Brain microvascular endothelial cell (primary cell): ENCODE measurements around the gene TMCO1.
"Not testable (repeated sequence)": the region's sequence is repeated elsewhere in the genome, so short reads cannot be mapped to it uniquely, and the experiment has no call there.

Experiments
- DNase-seq: peaks from one replicate; pipeline ENCODE4 v3.0.0-alpha.2; 2020
- H3K27ac ChIP-seq: fragments of 250-450 bp; sonication (Bioruptor Pico); 2 replicates; pipeline ENCODE4 v1.5.1; 2020; ENCODE audit warnings: mild to moderate bottlenecking, moderate library complexity
- H3K27me3 ChIP-seq: fragments of 250-450 bp; sonication (Bioruptor Pico); replicated peaks from 2 replicates; pipeline ENCODE4 v1.5.1; 2020; ENCODE audit warnings: mild to moderate bottlenecking
- H3K36me3 ChIP-seq: fragments of 250-450 bp; sonication (Bioruptor Pico); replicated peaks from 2 replicates; pipeline ENCODE4 v1.5.1; 2020; ENCODE audit warnings: mild to moderate bottlenecking
- H3K4me3 ChIP-seq: 2 replicates; pipeline ENCODE4 v1.5.1; 2011; ENCODE audit warnings: low read depth, mild to moderate bottlenecking, control low read depth, low read length, moderate library complexity
- CTCF ChIP-seq: IDR thresholded peaks from 2 replicates; pipeline ENCODE4 v1.5.1; 2011; ENCODE audit warnings: low read depth, mild to moderate bottlenecking, moderate library complexity, low read length, control low read depth, inconsistent platforms; ENCODE audit errors: missing control alignments
- in situ Hi-C: cut with HindIII; loops from 2 replicates; pipeline ENCODE4 v1.10.0; 2017; ENCODE audit warnings: low sequenced_read_pairs, low pct_ligation_motif_present

Gene TMCO1

DNA sequence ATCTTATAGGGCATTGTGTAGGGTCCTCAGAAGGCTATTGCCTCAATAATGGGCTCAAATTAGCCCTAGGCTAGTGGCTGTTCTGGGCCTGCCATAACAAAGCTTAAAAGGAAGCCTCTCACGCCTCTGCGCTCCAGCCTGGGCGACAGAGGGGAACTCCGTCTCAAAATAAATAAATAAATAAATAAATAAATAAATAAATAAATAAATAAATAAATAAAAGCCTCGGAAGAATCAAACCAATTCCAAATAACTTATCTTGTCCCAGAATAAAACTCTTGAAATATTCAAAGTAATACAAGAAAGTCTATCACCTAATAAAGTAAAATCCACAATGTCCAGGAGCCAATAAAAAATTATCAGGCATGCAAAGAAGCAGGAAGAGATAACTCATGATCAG lies 55.9 kb downstream of the TMCO1 start:
- no peak for DNase-seq
- in situ Hi-C loops, result loop anchor here (25.0 kb wide), 1 partner anchor 200 kb away; no protein-coding TSS in a partner anchor
- TF ChIP-seq CTCF, result no peak
- Histone ChIP-seq H3K27me3 (no peaks in the 10 kb centered on the region), H3K4me3 (no peak overlapping the region), H3K36me3 (no peaks in the 10 kb centered on the region), H3K27ac (no peak overlapping the region)

GRCh38 chr1:165707984-165708706 lies 60.5 kb downstream of the TMCO1 start:
- in situ Hi-C loops, result loop anchor here (25.0 kb wide), 1 partner anchor 204 kb away; no protein-coding TSS in a partner anchor
- H3K4me3 ChIP-seq, result no peak overlapping the region
- H3K36me3 ChIP-seq, result no peaks in the 10 kb centered on the region
- no peak for TF ChIP-seq CTCF
- no peak for DNase-seq
- H3K27ac ChIP-seq, result no peak overlapping the region
- no peaks in the 10 kb centered on the region for H3K27me3 ChIP-seq

DNA sequence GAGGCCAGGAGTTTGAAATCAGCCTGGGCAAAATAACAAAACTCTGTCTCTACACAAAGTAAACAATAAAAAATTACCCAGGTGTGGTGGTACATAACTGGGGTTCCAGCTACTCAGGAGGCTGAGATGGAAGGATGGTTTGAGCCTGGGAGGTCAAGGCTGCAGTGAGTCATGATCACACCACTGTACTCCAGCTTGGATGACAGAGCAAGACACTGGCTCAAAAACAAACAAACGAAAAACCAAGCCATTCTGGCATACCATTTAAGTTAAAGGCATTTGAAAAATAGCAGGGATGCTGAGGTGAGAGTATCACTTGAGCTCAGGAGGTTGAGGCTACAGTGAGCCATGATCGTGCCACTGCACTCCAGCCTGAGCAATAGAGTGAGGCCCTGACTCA lies 65.0 kb downstream of the TMCO1 start:
- in situ Hi-C loops, result loop anchor here (25.0 kb wide), 1 partner anchor 209 kb away; no protein-coding TSS in a partner anchor

DNA sequence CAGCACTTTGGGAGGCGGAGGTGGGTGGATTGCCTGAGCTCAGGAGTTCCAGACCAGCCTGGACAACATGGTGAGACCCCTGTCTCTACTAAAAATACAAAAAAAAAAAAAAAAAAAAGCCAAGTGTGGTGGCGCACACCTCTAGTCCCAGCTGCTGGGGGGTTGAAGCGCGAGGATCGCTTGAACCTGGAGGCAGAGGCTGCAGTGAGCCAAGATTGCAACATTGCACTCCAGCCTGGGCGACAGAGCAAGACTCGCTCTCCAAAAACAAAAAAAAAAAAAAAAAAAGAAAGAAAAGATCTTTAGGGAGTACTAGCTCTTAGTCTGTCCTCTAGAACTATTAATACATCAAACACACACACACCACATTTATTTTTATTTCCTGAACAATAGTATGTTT lies 66.7 kb downstream of the TMCO1 start:
- not testable (repeated sequence) for H3K36me3 ChIP-seq, DNase-seq, H3K27ac ChIP-seq, H3K27me3 ChIP-seq, H3K4me3 ChIP-seq
- in situ Hi-C loops, result loop anchor here (25.0 kb wide), 1 partner anchor 210 kb away; no protein-coding TSS in a partner anchor

More for the DNA sequence above, 65.0 kb downstream of the TMCO1 start:
- Histone ChIP-seq H3K4me3 (no peak overlapping the region), H3K27me3 (no peaks in the 10 kb centered on the region), H3K27ac (no peak overlapping the region), H3K36me3 (no peaks in the 10 kb centered on the region)
- DNase-seq, result no peak
- no peak for TF ChIP-seq CTCF

GRCh38 chr1:165699577-165699976 lies 69.1 kb downstream of the TMCO1 start:
- H3K27me3 ChIP-seq, result no peaks in the 10 kb centered on the region
- in situ Hi-C loops, result no loop called here
- no peaks in the 10 kb centered on the region for H3K36me3 ChIP-seq
- no peak for DNase-seq
- no peak for TF ChIP-seq CTCF
- H3K4me3 ChIP-seq, result no peak overlapping the region
- no peak overlapping the region for H3K27ac ChIP-seq

DNA sequence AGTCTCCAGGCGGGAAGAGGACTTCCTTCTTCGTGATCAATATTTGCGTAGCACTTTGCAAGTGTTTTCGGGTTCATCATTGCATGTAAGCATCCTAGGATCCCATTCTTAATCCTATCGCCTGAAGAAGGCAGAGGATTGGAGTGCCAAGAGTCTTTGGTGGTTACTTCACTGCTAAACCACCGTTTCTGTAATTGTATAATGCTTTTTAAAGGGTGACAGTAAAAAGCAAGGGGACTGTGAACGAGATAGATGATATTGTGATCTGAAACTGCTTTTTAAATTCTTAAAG lies 70.0 kb downstream of the TMCO1 start:
- Histone ChIP-seq H3K27ac (no peak overlapping the region), H3K27me3 (no peaks in the 10 kb centered on the region), H3K36me3 (no peaks in the 10 kb centered on the region), H3K4me3 (peak overlapping the region; percentile 96)
- DNase-seq, result no peak
- TF ChIP-seq CTCF, result no peak
- in situ Hi-C loops, result no loop called here
